Stomach smooth muscle (tissue), 2 donors: ENCODE results near the gene TTC29.

ENCODE experiments used
- H3K27ac ChIP-seq: one replicate; pipeline ENCODE4 v1.7.0; 2013; ENCODE audit warnings: mild to moderate bottlenecking, low read length, inconsistent platforms
- H3K27me3 ChIP-seq, 2 donors: one replicate each; pipeline ENCODE4 v1.7.0; 2013; ENCODE audit warnings: low read length in 2 of 2; ENCODE audit not compliant: insufficient read depth in 2 of 2, control insufficient read depth in 1 of 2
- H3K36me3 ChIP-seq, 2 donors: one replicate each; pipeline ENCODE4 v1.7.0; 2013; ENCODE audit warnings: low read length in 2 of 2; ENCODE audit not compliant: control insufficient read depth in 2 of 2, insufficient read depth in 2 of 2
- H3K4me1 ChIP-seq: one replicate; pipeline ENCODE4 v1.7.0; 2013; ENCODE audit warnings: low read length; ENCODE audit not compliant: control insufficient read depth, insufficient read depth
- H3K4me3 ChIP-seq, 2 donors: one replicate each; pipeline ENCODE4 v1.7.0; 2013; ENCODE audit warnings: low read length in 2 of 2
- H3K9ac ChIP-seq, 2 donors: one replicate each; pipeline ENCODE4 v1.7.0; 2013; ENCODE audit warnings: low read length in 2 of 2, mild to moderate bottlenecking in 1 of 2
- H3K9me3 ChIP-seq, 2 donors: one replicate each; pipeline ENCODE4 v1.7.0; 2013; ENCODE audit warnings: low read length in 2 of 2; ENCODE audit not compliant: control insufficient read depth in 2 of 2
- donor health status: healthy.
- donor health status: Pancreatic carcinoma.

Gene TTC29, protein sequence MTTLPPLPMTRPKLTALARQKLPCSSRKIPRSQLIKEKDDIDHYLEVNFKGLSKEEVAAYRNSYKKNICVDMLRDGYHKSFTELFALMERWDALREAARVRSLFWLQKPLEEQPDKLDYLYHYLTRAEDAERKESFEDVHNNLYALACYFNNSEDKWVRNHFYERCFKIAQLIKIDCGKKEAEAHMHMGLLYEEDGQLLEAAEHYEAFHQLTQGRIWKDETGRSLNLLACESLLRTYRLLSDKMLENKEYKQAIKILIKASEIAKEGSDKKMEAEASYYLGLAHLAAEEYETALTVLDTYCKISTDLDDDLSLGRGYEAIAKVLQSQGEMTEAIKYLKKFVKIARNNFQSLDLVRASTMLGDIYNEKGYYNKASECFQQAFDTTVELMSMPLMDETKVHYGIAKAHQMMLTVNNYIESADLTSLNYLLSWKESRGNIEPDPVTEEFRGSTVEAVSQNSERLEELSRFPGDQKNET

DNA sequence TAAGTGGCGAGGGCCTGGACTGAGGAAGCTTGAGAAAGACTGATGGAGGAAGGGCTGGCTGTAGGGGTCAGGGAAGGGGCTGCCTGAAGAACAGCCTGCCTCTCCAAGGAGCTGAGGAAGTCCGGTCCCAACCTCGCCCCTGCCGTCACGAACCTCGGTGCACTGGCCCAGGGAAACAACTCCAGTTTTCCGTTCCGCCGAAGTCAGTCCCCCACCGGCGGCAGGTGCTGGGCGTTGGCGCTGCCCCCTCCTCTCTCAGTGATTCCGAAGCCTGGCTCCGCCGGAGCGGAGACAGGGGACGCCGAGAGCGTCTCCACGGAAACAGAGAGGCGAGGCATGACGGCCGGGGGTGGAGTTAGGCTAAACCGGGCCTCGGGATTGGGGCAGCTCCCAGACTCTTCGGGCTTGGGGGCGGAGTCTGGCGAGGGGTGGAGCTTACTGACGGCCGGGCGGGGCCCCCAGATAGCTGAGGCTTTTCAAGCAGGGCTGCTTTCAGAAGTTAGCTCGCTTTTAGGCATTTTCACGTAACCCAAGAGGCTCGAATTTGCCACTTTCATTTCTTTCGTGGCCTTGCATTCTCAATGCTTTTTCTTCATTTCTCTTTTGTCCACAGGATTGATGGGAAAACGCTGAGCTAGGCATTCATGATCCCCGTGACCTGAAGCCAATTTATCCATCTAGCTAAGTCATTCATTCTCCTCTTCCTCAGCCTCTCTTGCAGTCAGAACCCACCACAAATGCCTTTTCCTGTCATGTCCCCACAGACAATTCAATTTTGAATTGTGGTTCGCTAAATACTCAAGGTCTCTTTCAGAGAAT is at the start of gene TTC29:
Gene TTC29 (minus strand): TSS at position 309 of the 819 bp plus-strand sequence. CDS start 5,969 bp downstream, outside the sequence.
- Histone ChIP-seq H3K27me3 (peaks cover 0 to 2% of the 10 kb centered on the region in 2 donors), H3K4me1 (peaks cover 3% of the 10 kb centered on the region), H3K9me3 (no peaks in the 10 kb centered on the region), H3K9ac (peak within 1 kb of the TSS; percentile 18 to 22), H3K27ac (no peak within 1 kb of the TSS), H3K4me3 (peak within 1 kb of the TSS; percentile 58 to 74), H3K36me3 (no peaks in the 10 kb centered on the region)

DNA sequence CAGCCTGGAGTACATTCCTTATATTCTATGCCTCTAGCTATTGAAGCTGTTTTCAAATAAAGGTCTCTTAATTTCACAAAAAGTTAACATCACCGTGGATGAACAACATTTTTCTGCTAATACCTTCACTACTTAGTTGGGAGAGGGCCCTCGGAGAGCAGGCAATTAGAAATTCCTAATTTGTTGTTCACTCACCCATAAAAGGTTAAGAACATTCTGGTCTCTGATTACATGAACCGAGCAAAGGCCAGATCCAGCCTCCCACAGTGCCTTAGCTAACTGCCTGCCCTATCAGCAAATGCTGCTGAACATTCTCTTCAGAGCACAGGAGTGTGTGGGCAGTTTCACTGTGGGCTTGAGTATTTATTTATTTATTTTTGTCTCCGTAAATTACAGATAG is 36.0 kb upstream of the TTC29 start:
- Histone ChIP-seq H3K4me3 (no peak overlapping the region), H3K36me3 (no peaks in the 10 kb centered on the region), H3K4me1 (no peaks in the 10 kb centered on the region), H3K27me3 (no peaks in the 10 kb centered on the region), H3K27ac (no peak overlapping the region), H3K9ac (no peak overlapping the region), H3K9me3 (no peaks in the 10 kb centered on the region)

DNA sequence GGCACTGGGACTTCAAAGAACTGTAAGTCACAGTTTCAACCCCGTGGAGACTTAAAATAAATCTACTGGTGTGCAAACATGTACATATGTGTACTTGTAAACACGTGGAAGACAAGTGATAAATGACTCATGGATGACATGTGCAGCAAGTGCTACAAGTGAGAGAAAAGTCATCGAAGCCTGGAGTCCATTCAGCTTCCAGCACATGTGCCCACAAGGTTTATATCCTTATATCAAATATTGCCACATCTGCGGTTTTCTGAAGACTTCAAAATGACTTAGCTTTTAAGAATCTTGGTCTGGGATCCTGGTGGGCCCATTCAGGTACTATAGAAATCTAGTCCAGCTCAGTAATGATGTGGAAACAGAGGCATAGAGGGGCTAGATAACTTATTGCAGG is 33.0 kb upstream of the TTC29 start:
- H3K4me3 ChIP-seq, result no peak overlapping the region
- no peaks in the 10 kb centered on the region for H3K36me3 ChIP-seq
- H3K9ac ChIP-seq, result no peak overlapping the region
- H3K27ac ChIP-seq, result no peak overlapping the region
- H3K9me3 ChIP-seq, result no peaks in the 10 kb centered on the region
- no peaks in the 10 kb centered on the region for H3K27me3 ChIP-seq
- H3K4me1 ChIP-seq, result no peaks in the 10 kb centered on the region

DNA sequence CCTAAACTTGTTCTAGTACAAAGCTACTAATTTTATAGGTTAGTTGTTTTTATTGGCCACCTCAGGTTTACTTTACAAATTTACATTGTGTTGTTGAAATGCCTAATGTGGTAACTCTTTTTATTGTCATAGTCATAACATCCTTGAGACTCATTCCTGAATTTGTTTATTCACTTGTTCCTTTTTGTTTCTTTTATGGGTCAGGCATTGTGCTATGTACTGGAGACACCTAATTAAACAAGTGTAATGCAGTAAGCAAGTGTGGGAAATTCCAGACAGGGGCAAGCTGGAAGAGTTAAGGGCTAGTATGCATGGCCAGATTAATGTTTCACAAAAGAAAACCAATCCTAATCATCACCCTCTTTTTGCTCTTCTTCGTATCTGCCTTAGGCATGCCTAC is 30.5 kb upstream of the TTC29 start:
- Histone ChIP-seq H3K4me1 (no peaks in the 10 kb centered on the region), H3K27ac (no peak overlapping the region), H3K36me3 (no peaks in the 10 kb centered on the region), H3K9me3 (no peaks in the 10 kb centered on the region), H3K9ac (no peak overlapping the region), H3K27me3 (no peaks in the 10 kb centered on the region), H3K4me3 (no peak overlapping the region)

DNA sequence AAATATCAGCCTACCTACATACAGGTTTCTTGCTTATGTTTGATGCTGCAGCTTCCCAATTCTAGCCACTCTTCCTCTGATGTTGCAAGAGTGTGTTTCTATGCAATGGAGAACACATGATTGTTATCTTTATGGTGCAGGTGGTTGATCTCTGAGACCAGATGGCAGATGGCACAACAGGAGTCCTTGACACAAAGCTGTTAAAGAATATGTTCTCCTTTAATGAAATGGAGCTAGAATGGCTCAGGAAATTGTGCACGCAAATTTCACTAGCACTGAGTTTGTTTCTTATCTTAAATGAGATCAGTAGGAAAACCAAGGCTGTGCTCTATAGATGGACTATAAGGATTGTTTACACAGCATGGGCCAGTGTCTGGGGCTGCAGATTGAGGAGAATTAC is 29.9 kb upstream of the TTC29 start:
- Histone ChIP-seq H3K9ac (no peak overlapping the region), H3K4me1 (no peaks in the 10 kb centered on the region), H3K27me3 (no peaks in the 10 kb centered on the region), H3K36me3 (no peaks in the 10 kb centered on the region), H3K4me3 (no peak overlapping the region), H3K9me3 (no peaks in the 10 kb centered on the region), H3K27ac (no peak overlapping the region)

DNA sequence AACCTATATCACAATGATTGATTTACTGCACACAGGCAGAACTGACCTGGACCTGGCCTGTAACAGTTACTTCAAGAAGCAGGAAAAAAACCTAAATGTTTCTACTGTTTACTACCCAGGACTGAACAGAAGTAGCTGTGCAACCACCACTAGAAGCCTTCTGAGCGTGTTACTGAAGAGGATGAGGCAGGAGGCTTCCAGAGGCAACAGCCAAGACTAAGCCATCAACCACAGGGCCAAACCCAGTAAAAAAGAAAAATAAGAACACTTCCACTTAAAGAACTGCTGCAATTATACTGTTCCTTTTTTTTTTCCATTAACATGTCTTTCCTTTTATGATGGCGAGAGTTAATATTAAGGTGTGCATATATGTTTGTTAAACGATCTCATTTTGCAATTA is 29.4 kb upstream of the TTC29 start:
- Histone ChIP-seq H3K9ac (no peak overlapping the region), H3K4me1 (no peaks in the 10 kb centered on the region), H3K27ac (no peak overlapping the region), H3K9me3 (no peaks in the 10 kb centered on the region), H3K36me3 (no peaks in the 10 kb centered on the region), H3K27me3 (no peaks in the 10 kb centered on the region), H3K4me3 (no peak overlapping the region)

DNA sequence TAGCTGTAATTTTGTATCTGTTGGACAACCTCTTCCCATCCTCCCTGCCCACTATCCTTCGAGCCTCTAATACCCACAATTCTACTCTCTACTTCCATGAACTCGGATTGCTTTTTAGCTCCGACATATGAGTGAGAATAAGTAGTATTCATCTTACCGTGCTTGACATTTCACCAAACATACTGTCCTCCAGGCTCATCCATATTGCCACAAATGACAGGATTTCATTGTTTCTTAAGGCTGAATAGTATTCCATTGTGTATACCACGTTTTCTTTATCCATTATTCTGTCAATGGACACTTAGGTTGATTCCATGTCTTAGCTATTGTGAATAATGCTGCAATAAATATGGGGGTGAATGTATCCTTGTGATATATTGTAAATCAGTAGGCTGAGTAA is 26.4 kb upstream of the TTC29 start:
- no peak overlapping the region for H3K9ac ChIP-seq
- peaks cover 0 to 2% of the 10 kb centered on the region in 2 donors for H3K27me3 ChIP-seq
- H3K4me1 ChIP-seq, result no peaks in the 10 kb centered on the region
- H3K9me3 ChIP-seq, result no peaks in the 10 kb centered on the region
- no peak overlapping the region for H3K4me3 ChIP-seq
- no peaks in the 10 kb centered on the region for H3K36me3 ChIP-seq
- H3K27ac ChIP-seq, result no peak overlapping the region

DNA sequence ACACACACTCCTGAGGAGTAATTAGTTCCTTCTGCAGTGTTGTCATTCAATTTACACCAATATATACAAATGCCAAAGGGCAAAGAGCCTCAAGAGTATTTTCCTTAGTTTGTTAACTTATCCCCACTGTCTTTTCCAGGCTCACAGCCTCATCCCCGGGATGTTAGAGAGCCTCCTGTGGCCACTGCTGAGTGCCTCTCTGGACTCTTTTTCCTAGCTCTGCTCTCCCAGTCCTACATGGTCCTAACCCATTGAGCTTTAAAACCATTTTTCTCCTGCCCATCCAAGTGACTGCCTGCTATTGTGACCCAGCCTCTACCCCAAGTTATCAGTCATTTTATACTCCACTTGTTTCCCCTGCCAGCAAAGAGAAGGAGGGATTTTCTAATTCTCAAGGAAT is 23.5 kb upstream of the TTC29 start:
- H3K9ac ChIP-seq, result no peak overlapping the region

DNA sequence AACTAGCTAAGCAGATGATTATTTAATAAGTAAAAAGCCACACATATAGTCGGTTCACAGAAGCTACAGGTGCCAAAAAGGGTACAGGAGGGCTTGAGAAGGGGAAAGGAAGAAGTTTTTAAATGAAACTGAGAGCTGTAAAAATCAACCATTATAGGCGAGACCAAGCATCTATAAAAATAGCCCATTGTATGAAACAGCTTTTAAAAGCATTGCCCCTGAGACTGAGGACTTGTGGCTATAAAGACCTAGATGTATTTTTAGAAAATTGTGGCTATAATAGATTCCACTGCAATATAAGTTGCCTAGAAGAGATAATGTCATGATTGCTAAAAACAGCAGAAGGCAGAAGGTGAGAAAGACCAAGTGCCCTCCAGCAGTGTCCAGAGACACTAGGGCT is 15.0 kb upstream of the TTC29 start:
- H3K4me1 ChIP-seq, result no peaks in the 10 kb centered on the region
- no peaks in the 10 kb centered on the region for H3K27me3 ChIP-seq
- no peak overlapping the region for H3K27ac ChIP-seq
- H3K9me3 ChIP-seq, result peaks cover 0 to 1% of the 10 kb centered on the region in 2 donors
- H3K4me3 ChIP-seq, result no peak overlapping the region
- no peaks in the 10 kb centered on the region for H3K36me3 ChIP-seq
- no peak overlapping the region for H3K9ac ChIP-seq

More for the DNA sequence above, 23.5 kb upstream of the TTC29 start:
- Histone ChIP-seq H3K4me1 (no peaks in the 10 kb centered on the region), H3K9me3 (no peaks in the 10 kb centered on the region), H3K27ac (no peak overlapping the region), H3K36me3 (no peaks in the 10 kb centered on the region), H3K4me3 (no peak overlapping the region), H3K27me3 (peaks cover 0 to 2% of the 10 kb centered on the region in 2 donors)

DNA sequence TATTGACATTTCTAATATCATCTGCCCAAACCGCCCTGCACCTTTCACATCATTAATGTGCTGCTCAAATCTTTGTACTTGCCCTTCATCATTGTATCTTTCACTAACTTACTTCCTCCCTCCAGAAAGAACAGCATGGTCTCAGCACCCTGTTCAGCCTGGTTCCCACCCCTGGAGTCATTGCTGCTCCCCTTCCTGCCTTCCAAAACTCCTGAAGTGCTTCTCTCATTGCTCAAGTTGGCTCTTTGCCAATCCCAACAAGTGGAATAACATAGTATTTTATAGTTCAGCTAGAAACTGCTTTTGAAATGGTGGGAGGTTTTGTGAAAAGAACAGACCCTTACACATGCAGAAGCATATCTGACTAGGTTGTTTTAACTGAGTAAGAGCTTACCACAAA is 14.0 kb upstream of the TTC29 start:
- no peaks in the 10 kb centered on the region for H3K4me1 ChIP-seq
- H3K4me3 ChIP-seq, result no peak overlapping the region
- no peaks in the 10 kb centered on the region for H3K36me3 ChIP-seq
- no peaks in the 10 kb centered on the region for H3K27me3 ChIP-seq
- H3K9ac ChIP-seq, result no peak overlapping the region
- H3K27ac ChIP-seq, result no peak overlapping the region
- H3K9me3 ChIP-seq, result peaks cover 0 to 1% of the 10 kb centered on the region in 2 donors
